EH (cell line): Measurements from ENCODE around the gene PRR19.
"Not testable (repeated sequence)": the region's sequence is repeated elsewhere in the genome, so short reads cannot be mapped to it uniquely, and the experiment has no call there.

Experiments
- DNase-seq: peaks from one replicate; pipeline ENCODE4 v3.0.0-alpha.2; 2015; ENCODE audit warnings: low read depth

The PRR19 gene

DNA sequence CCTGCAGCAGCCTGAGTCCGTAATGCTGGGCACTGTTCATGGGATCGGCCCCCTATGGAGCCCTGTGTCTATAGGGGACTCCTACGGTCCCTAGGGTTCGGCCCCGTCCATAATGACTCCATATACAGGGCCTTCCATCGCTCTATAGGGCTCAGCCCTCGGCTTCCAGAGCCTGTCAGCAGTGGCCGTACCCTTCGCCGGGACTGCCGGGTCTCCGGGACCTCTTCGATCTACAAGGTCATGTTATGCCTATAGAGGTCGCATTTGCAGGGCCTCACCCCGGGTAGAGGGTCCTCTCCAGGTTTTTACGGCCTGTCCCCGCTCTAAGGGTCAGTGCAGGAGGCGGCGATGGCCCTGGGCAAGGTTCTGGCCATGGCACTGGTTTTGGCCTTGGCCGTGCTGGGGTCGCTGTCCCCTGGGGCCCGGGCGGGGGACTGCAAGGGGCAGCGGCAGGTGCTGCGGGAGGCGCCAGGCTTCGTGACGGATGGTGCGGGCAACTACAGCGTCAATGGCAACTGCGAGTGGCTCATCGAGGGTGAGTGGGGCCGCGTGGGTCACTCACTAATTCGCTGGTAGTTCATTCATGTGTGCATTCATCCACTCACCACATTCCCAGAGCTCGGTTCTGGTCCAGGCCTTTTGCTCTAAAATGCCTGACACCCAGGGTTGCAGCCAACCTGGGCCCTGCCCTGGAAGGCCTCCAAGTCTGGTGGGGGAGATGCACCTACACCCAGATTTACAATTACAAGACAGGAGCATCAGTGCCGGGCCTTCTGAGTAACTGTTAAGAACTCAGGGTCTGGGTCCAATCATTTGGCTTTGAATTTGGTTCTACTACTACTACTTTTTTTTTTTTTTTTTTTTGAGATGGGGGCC, 24.2 kb downstream of the PRR19 start:
- DNase-seq = no peak

DNA sequence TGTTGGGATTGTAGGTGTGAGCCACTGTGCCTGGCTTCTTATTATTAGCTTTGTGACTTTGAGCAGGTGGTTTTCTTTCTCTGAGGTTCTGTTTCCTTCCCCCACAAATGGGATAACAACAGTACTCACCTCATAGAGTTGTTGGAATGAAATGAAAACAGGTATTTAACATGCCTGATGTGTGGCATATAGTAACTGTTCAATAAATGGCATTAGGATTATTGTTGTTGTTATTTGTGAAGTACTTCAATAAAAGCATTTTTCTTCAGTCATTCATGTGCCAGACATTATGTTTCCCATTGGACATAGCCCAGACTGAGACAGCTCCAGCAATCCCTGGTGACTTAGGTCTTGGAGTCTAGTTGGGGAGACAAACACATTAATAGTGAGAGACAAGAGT, 25.0 kb downstream of the PRR19 start:
- no peak for DNase-seq

GRCh38 chr19:42327381-42327780, 25.4 kb downstream of the PRR19 start:
- DNase-seq = no peak

DNA sequence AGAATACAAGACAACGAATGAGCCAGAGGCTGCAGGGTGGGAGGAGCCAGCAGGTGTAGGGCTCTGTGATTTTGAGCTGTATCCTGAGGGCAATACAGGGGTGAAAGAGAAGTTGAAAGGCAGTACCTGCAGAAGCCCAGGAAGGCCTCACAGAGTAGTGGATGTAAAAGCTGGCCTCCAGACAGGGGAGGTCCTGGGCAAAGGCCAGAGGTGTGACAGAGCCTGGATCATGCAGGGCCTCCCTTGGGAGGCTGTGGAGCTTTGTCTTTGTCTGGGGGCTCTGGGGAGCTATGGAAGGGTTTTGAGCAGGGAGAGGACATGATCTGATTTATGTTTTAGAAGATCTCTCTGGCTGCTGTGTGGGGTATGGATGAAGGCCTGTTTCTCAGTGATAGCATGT, 26.2 kb downstream of the PRR19 start:
- no peak for DNase-seq

DNA sequence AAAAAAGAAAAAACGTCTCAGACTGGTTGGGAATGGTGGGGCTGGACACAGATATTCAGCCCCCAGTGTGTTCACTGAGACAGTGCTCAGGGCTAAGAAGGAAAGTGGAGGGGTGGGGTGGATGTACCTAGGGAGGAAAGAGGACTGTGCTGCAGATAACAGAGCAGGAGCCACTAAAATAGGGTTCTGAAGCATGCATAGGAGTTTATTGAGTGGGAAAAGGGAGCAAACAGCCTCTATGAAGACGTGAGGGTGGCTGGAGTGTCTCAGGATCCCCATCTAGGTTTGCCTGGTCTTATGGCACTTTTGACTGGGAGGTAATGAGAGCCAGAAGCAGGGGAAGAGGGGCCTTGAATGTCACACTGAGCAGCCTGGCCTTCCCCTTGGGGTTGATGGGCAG, 26.9 kb downstream of the PRR19 start:
- DNase-seq = no peak

DNA sequence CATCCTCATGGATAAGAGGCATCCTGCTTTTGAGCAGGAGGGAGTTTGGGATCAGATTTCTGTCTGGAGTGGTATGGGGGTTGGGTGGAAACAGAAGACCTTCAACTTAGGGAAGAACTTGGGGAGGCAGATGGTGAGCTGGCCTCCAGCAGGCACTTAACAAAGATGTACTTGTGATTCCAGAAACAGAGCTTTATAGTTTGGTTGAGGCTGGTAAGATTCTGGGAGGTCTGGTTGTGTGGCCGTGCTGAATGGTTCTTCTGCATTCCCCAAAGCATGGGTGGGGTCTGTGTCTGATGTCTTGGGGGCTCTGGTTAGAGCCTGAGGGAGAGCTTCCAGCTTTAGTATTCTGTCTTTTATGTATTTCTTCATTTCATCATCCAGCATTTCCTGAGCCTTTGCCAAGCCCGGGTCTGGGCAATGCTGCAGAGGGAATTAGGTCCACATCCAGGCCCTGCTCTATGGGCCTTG, 28.3 kb downstream of the PRR19 start:
- DNase-seq = peak; percentile 19

DNA sequence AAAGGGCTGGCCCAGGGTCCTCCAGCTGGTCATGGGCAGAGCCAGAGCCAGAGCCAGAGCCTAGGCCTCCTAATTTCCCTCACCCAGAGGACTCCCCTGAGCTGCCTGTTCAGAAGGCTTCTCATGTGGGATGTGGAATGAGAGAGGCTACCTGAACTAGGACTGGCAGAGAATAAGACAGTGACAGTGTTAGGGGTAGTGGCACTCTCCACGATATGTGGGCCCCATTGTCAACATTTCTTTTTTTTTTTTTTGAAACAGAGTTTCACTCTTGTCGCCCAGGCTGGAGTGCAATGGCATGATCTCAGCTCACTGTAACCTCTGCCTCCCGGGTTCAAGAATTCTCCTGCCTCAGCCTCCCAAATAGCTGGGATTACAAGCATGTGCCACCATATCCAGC, 29.4 kb downstream of the PRR19 start:
- not testable (repeated sequence) for DNase-seq

DNA sequence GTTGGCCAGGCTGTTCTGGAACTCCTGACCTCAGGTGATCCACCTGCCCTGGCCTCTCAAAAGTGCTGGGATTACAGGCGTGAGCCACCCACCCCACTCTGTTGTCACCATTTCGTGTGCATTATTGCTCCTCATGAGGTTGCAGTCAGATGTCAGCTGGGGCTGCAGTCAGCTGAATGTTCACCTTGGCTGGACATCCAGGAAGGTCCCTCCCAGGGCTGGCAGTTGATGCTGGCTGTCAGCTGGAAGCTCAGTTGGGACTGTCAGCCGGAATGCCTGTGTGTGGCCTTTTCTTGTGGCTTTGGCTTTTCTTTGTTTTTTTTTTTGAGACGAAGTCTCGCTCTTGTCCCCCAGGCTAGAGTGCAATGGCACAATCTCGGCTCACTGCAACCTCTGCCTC, 30.1 kb downstream of the PRR19 start:
- DNase-seq = no peak

DNA sequence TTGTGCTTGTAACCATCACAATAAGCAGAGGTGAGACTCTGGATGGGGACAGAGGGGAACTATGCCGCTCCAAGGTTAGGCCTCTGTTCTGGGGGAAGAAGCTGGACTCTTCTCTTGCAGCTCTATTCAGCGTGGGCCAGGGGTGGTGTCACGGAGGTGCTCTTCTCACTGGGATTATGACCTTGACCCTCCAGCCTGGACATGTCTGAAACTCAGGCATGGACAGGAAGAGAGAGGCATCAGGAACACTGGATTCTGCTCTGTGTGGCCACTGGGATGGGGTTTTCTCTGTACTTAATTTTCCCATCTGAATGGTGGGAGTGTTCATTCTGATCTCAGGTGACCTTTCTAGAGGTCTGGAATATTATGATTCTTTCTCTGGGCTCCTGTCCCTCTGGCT, 31.1 kb downstream of the PRR19 start:
- no peak for DNase-seq

GRCh38 chr19:42333975-42334696, 32.2 kb downstream of the PRR19 start:
- DNase-seq = no peak

GRCh38 chr19:42334697-42335373, 32.9 kb downstream of the PRR19 start:
- DNase-seq = no peak

DNA sequence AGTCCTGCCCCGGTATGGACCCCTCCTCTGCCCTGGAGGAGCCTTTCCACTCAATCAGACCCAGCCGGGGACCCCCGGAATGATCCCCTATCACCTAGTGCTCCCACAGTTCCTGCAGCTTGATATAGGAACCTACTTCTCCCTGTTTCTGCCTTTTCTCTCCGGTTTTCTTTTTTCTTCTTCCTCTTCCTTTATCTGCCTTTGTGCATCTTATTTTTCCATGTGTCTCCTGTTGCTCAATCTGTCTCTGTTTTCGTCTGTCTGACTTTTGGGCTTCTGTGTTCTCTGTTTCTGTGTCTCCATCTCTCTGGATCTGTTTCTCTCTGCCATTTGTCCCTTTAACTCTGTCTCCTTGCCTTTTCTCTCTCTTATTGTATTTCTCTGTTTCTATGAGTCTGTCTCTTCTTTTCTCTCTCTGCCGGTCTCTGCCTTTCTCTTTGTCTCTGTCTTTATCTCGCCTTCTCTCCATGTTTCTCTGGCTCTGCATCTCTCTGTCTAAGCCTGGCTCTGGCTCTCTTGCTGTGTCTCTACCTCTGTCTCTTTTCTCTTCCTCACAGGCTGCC, 33.5 kb downstream of the PRR19 start:
- no peak for DNase-seq

- DNase-seq = no peak
These were observed 34.0 kb downstream of the PRR19 start for GRCh38 chr19:42335971-42336370.

GRCh38 chr19:42339126-42339860, 37.4 kb downstream of the PRR19 start:
- DNase-seq = peak; percentile 27

DNA sequence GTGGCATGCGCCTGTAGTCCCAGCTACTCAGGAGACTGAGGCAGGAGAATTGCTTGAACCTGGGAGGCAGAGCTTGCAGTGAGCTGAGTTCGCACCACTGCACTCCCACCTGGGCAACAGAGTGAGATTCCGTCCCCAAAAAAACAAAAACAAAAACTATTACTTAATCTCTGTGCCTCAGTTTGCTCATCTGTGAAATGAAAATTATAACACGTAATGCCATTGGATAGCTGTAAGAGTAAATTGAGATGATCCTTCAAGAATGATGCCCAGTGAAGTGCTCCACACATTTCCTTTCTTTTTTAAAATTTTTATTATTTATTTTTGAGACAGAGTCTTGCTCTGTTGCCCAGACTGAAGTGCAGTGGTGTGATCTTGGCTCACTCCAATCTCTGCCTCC, 38.0 kb downstream of the PRR19 start:
- not testable (repeated sequence) for DNase-seq

- DNase-seq = no peak
These were observed 41.6 kb downstream of the PRR19 start for GRCh38 chr19:42343344-42344110.

DNA sequence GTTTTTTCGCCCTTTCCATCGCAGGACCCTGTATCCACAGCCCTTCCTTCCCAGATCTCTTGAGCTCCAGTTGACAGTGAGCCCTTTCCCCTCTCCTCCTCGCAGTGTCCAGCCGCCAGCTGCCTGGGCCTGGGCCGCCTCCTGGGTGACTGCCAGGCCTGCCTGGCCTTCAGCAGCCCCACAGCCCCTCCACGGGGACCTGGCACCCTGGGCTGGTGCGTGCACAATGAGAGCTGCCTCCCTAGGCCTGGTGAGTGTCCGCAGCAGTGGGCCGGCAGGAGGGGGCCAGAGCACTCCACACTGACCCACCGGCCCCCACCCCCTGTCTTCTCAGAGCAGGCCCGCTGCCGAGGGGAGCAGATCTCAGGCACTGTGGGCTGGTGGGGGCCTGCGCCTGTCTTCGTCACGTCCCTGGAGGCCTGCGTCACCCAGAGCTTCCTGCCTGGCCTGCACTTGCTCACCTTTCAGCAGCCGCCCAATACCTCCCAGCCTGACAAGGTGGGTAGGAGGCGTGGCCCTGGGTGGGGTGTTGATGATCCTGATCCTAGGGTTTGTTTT, 42.5 kb downstream of the PRR19 start:
- DNase-seq = no peak

DNA sequence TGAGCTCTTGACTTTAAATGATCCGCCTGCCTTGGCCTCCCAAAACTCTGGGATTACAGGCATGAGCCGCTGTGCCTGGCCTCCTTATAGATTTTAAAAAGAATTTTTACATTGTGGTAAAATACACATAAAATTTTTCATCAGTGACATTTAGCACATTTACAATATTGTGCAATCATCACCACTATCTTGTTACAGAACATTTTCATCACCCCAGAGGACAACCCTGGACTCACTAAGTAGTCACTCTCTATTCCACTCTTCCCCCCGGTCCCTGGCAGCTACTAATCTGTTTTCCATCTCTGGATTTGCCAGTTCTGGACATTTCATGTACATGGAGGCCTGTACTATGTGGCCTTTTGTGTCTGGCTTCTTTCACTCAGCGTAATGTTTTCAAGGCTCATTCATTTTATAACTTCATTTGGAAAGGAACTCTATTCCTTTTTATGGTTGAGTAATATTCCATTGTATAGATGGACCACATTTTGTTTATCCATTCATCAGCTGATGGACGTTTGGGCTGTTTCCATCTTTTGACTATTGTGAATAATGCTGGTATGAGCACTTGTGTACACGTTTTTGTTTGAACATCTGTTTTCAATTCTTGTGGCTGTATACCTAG, 43.4 kb downstream of the PRR19 start:
- DNase-seq = peak; percentile 37

GRCh38 chr19:42348211-42348610, 46.3 kb downstream of the PRR19 start:
- DNase-seq = no peak
